Endothelial cell of umbilical vein (primary cell): ENCODE results near the gene TBC1D8. TPM values are rescaled to one million over a fixed set of nuclear protein-coding genes. Genes with fewer than 3 reads are reported as not detected.
A peak's percentile ranks its signal among the peaks of the same experiment; 100 is the strongest.

Experiments
- BruUV-seq: library from RNA; stranded (reverse); fragments of 400-500 nt; replicated peaks from 2 replicates; lab custom pipeline; 2021; lab: Mats Ljungman, UMichigan
- CTCF ChIA-PET: fragments of 300-600, 350-600 bp; sonication (Branson Sonifier 250); formaldehyde crosslinking; loops from one replicate; lab custom pipeline; 2021; ENCODE audit warnings: antibody characterized with exemption, inconsistent platforms; lab: Charles Lee
- POLR2A ChIA-PET: fragments of 300-600, 350-600 bp; sonication (Branson Sonifier 250); formaldehyde crosslinking; loops from one replicate; lab custom pipeline; 2021; ENCODE audit warnings: antibody characterized with exemption, inconsistent platforms; lab: Charles Lee
- DNase-seq: peaks from one replicate; pipeline ENCODE4 v3.0.0-alpha.2; 2011; ENCODE audit warnings: low read depth, low spot score
- FAIRE-seq: peaks from 2 replicates; lab custom pipeline; 2011; peaks lifted over from hg19 to GRCh38; lab: Jason Lieb, UNC
- H2AFZ ChIP-seq: 2 replicates; pipeline ENCODE4 v1.6.0; 2012; ENCODE audit warnings: low read depth, low read length, control low read depth, inconsistent platforms
- H3K27ac ChIP-seq: 2 replicates; pipeline ENCODE4 v1.5.1; 2011; ENCODE audit warnings: low read depth, mild to moderate bottlenecking, control low read depth, low read length, moderate library complexity; ENCODE audit not compliant: insufficient read depth
- H3K27me3 ChIP-seq, 2 experiments: 2 replicates each; pipeline versions ENCODE4 v1.6.0 to v1.6.1; 2011; ENCODE audit warnings: low read length in 2 of 2, mixed read lengths in 1 of 2; ENCODE audit not compliant: control insufficient read depth in 2 of 2, insufficient read depth in 2 of 2
- H3K36me3 ChIP-seq, 2 experiments: 2 replicates in 1 of 2; 3 replicates in 1 of 2; pipeline ENCODE4 v1.5.1; 2011; ENCODE audit warnings: low read length in 2 of 2, mild to moderate bottlenecking in 1 of 2, moderate library complexity in 1 of 2; ENCODE audit not compliant: control insufficient read depth in 2 of 2, insufficient read depth in 2 of 2; ENCODE audit errors: extremely low read depth in 1 of 2
- H3K4me1 ChIP-seq: 3 replicates; pipeline ENCODE4 v1.5.1; 2011; ENCODE audit warnings: mild to moderate bottlenecking, low read length; ENCODE audit not compliant: control insufficient read depth, insufficient read depth; ENCODE audit errors: extremely low read depth
- H3K4me2 ChIP-seq: 2 replicates; pipeline ENCODE4 v1.6.1; 2011; ENCODE audit warnings: low read length, control low read depth, mixed read lengths; ENCODE audit not compliant: insufficient read depth
- H3K4me3 ChIP-seq, 3 experiments: fragments of 200-600 bp in 1 of 3; sonication (generic), shearing (Covaris generic) in 1 of 3; replicated peaks in 1 of 3; 2 replicates each; pipeline ENCODE4 v1.5.1; 2011 to 2016; ENCODE audit warnings: control low read depth in 3 of 3, low read length in 3 of 3, mild to moderate bottlenecking in 2 of 3, inconsistent platforms in 1 of 3, low read depth in 1 of 3, moderate library complexity in 1 of 3; ENCODE audit not compliant: insufficient read depth in 1 of 3
- H3K79me2 ChIP-seq: 2 replicates; pipeline ENCODE4 v1.6.0; 2012; ENCODE audit warnings: low read length, inconsistent platforms; ENCODE audit not compliant: control insufficient read depth, insufficient read depth
- H3K9ac ChIP-seq: replicated peaks from 2 replicates; pipeline ENCODE3; 2011; ENCODE audit warnings: low read length, control low read depth; ENCODE audit not compliant: insufficient read depth; ENCODE audit errors: extremely low read depth
- H3K9me1 ChIP-seq: replicated peaks from 3 replicates; pipeline ENCODE4 v1.6.0; 2011; ENCODE audit warnings: mild to moderate bottlenecking, low read length; ENCODE audit not compliant: control insufficient read depth, insufficient read depth; ENCODE audit errors: extremely low read depth
- H3K9me3 ChIP-seq: replicated peaks from 2 replicates; pipeline ENCODE4 v1.5.1; 2012; ENCODE audit warnings: low read length, inconsistent platforms; ENCODE audit not compliant: control insufficient read depth, insufficient read depth
- H4K20me1 ChIP-seq: replicated peaks from 2 replicates; pipeline ENCODE3; 2011; ENCODE audit warnings: mild to moderate bottlenecking, low read length; ENCODE audit not compliant: control insufficient read depth, insufficient read depth; ENCODE audit errors: extremely low read depth
- EZH2 ChIP-seq: IDR thresholded peaks from 2 replicates; pipeline ENCODE4 v1.6.1; 2012; ENCODE audit warnings: borderline replicate concordance, low read depth, mild to moderate bottlenecking, moderate library complexity, low read length, inconsistent platforms; ENCODE audit not compliant: severe bottlenecking
- FOS ChIP-seq: IDR thresholded peaks from 2 replicates; pipeline ENCODE4 v1.6.1; 2011; ENCODE audit warnings: mild to moderate bottlenecking, low read length, moderate library complexity, borderline replicate concordance; ENCODE audit not compliant: insufficient read depth
- GATA2 ChIP-seq: IDR thresholded peaks from 2 replicates; pipeline ENCODE4 v1.7.0; 2011; ENCODE audit warnings: low read depth, mild to moderate bottlenecking, moderate library complexity, mixed read lengths, low read length; ENCODE audit not compliant: insufficient read length, insufficient read depth
- JUN ChIP-seq: IDR thresholded peaks from 2 replicates; pipeline ENCODE4 v1.6.1; 2011; ENCODE audit warnings: borderline replicate concordance, low read depth; ENCODE audit not compliant: insufficient read length, insufficient read depth
- MYC ChIP-seq: IDR thresholded peaks from one replicate; pipeline ENCODE4 v1.6.1; 2011; ENCODE audit warnings: mild to moderate bottlenecking, low read depth, low read length
- POLR2A ChIP-seq: IDR thresholded peaks from 2 replicates; pipeline ENCODE4 v1.6.1; 2012; ENCODE audit warnings: low read depth, mild to moderate bottlenecking, control low read depth, low read length
- POLR2AphosphoS5 ChIP-seq: IDR thresholded peaks from 2 replicates; pipeline ENCODE4 v1.6.1; 2012; ENCODE audit warnings: low read depth, mild to moderate bottlenecking, control low read depth, low read length, moderate library complexity; ENCODE audit not compliant: insufficient read depth
- dilution Hi-C: fragments of 300-500 bp; cut with MboI; formaldehyde crosslinking; loops from one replicate; pipeline ENCODE4 v1.15.0; 2019; ENCODE audit warnings: low sequenced_read_pairs; ENCODE audit not compliant: extremely low pct_ligation_motif_present
- intact Hi-C: fragments of 100-400 bp; cut with micrococcal nuclease; formaldehyde crosslinking; loops from one replicate; pipeline ENCODE4 v1.10.0; 2022
- polyA plus RNA-seq, 4 experiments: library from polyadenylated mRNA; depleted of rRNA in 3 of 4; stranded (reverse) in 3 of 4; unstranded in 1 of 4; fragments of >200 nt; gene quantifications; 2 replicates each; pipeline versions ENCODE4 v1.2.1 to v1.2.3, GENCODE V29; 2011 to 2012; ENCODE audit warnings: missing spikeins in 1 of 4
- total RNA-seq: library from RNA; stranded (reverse); gene quantifications from 2 replicates; pipeline ENCODE4 v1.2.3, GENCODE V29; 2021
- TF ChIP-seq, protein P1 (sequence below), 2 donors: IDR thresholded peaks; 1 replicate in 1 of 2; 2 replicates in 1 of 2; pipeline ENCODE4 v1.5.1; 2011; ENCODE audit warnings: low read length in 2 of 2, mild to moderate bottlenecking in 2 of 2, moderate library complexity in 2 of 2, control low read depth in 1 of 2, inconsistent platforms in 1 of 2, low read depth in 1 of 2; ENCODE audit not compliant: insufficient read depth in 1 of 2; ENCODE audit errors: extremely low read depth in 1 of 2

TBC1D8 gene
- total and polyA plus RNA-seq, 2 donors (not counting 3 experiments of a cell fraction or from before 2014, with no cell fraction given), result 28.5 to 32.1 TPM

DNA sequence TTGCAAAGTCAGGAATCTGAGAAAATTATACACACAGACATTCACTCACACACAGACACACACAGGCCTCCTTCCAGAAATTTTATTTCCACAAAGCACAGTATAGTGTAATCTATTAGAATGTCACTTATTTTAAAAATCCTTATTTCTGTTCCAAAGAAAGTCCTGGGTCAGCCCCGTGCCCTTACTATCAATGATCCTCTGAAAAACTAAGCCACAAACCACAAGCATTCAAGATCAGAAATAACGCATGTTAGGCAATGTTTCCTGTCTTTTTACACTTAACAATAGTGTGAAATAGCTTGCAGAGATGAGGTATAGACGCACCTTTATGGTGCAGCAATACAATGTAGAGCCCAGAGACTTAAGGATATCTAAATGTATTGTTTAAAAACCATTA is 25.8 kb downstream of the TBC1D8 start:
- Histone ChIP-seq H3K27ac (peak overlapping the region; percentile 99), H3K27me3 (no peaks in the 10 kb centered on the region), H3K36me3 (no peaks in the 10 kb centered on the region), H3K9ac (peak overlapping the region; percentile 90), H3K4me2 (peak overlapping the region; percentile 74), H4K20me1 (no peaks in the 10 kb centered on the region), H3K9me1 (no peaks in the 10 kb centered on the region), H3K4me3 (no peak overlapping the region), H2AFZ (no peak overlapping the region), H3K4me1 (peaks cover 60% of the 10 kb centered on the region), H3K9me3 (no peaks in the 10 kb centered on the region), H3K79me2 (peaks cover 73% of the 10 kb centered on the region)
- FAIRE-seq, result peak; percentile 43
- intact Hi-C loops (loop anchor here (1.0 to 5.0 kb wide), 3 partner anchors 26 to 203 kb away; partner anchors contain the start of gene TBC1D8), dilution Hi-C loops (loop anchor here (5.0 kb wide), 1 partner anchor 63 kb away; no protein-coding TSS in a partner anchor)
- CTCF ChIA-PET, result interaction anchor here (1.1 to 1.7 kb wide), 5 partner anchors 12 to 90 kb away, joined by 3 to 5 read pairs (median 4); no protein-coding TSS in a partner anchor
- no peak for TF ChIP-seq MYC
- TF ChIP-seq EZH2, result no peak
- no peak for TF ChIP-seq JUN
- TF ChIP-seq FOS, result no peak
- TF ChIP-seq POLR2AphosphoS5, result no peak
- TF ChIP-seq, protein P1, sequence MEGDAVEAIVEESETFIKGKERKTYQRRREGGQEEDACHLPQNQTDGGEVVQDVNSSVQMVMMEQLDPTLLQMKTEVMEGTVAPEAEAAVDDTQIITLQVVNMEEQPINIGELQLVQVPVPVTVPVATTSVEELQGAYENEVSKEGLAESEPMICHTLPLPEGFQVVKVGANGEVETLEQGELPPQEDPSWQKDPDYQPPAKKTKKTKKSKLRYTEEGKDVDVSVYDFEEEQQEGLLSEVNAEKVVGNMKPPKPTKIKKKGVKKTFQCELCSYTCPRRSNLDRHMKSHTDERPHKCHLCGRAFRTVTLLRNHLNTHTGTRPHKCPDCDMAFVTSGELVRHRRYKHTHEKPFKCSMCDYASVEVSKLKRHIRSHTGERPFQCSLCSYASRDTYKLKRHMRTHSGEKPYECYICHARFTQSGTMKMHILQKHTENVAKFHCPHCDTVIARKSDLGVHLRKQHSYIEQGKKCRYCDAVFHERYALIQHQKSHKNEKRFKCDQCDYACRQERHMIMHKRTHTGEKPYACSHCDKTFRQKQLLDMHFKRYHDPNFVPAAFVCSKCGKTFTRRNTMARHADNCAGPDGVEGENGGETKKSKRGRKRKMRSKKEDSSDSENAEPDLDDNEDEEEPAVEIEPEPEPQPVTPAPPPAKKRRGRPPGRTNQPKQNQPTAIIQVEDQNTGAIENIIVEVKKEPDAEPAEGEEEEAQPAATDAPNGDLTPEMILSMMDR (IDR thresholded peaks at IDR 0.05; ENCODE audit: extremely low read depth in 1 of 2, insufficient read depth in 1 of 2, low read depth in 1 of 2, low read length in 2 of 2), result no peak
- no peak for TF ChIP-seq GATA2
- no peak for TF ChIP-seq POLR2A
- no peak for DNase-seq
- POLR2A ChIA-PET, result interaction anchor here (2.7 kb wide), 1 partner anchor 25 kb away, joined by 12 read pairs; the partner anchor contains the start of gene TBC1D8
- TSS peak; percentile 37 for BruUV-seq
